ENCODE data around the gene MICAL2.

Gene MICAL2

DNA sequence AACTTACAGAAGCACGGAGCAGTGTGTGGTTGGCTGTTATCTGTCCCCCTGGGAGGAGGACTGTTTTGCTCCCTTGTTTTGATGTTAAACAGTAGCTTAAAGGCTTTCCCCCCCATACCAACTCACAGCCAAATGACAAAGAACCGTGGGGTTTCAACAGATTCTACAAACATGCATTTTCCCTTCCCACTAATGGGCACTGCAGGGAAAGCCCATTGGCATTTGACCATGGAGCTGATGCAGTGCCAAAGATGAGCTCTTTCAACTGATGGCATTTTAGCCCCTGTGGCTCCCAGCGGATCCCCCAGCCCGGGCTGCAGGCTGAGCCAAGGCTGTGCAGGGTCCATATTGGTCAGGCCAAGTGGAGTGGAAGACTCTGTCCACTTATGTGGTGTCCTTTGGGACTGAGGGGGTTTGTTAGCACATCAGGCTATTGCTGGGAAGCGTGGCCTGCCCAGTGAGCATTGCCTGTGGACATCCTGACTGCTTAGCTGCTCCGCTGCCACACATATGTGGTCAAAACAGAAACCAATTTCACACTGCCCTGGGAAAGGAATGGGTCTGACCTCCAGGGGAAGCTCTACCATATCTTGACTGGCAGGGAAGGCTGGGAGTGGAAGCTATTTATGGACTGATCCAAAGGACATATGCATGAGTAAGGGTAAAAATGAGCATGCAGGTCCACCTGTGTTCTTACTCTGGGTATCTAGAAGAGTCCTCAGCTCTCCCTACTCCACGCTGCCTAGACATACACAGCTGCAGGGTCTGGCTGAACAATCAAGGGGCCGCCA lies 150.5 kb downstream of the MICAL2 start:
- DNase-seq: peak; percentile 21

- no peak for DNase-seq
These were observed 151.2 kb downstream of the MICAL2 start for GRCh38 chr11:12261551-12261950.

DNA sequence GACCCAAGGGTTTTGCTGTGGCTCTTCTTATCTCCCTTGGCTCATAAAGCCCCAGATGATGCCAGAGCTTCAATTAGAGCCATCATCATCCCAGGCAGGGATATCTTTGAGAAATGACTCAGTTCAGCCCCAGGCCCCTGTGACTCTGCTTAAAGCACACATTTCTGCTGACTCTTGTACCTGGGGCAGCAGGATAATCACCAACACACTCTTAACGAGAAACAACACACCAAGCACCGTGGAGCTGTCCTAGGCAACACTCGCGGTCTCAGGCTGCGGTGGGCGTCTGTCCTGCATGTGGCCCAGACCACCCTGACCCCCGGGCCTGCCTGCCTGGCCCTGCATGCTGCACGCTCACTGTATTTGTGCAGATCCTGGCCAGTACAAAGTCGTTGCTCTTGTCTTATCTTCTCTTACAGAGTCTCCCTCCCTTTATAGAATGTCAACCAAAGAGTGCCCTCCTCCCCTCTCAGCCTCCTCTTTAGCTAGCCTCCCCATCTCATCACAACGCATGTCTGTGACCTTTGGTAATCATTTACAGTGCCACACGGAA lies 152.8 kb downstream of the MICAL2 start:
- DNase-seq: no peak

- no peak for DNase-seq
These were observed 154.0 kb downstream of the MICAL2 start for GRCh38 chr11:12264361-12264760.

- DNase-seq: no peak
These were observed 155.7 kb downstream of the MICAL2 start for GRCh38 chr11:12266132-12266531.

DNA sequence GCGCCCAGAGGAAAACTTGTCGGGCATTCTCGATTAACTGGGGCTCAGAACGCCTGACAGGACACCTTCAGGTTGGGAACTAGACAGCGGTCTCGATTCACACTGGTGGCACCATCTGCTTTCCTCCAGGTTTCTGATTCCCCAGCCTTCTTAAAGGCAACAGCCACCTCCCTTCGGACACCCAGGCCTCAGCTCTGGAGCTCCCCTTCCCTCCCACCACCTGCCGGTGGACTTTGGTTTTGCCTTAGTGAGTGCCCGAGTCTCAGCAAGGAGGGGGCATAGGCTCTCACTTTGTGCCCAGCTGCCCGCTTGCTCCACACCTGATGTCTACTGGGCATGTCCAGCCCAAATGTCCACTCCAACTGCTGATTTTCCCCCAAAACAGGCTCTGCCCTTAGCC lies 156.6 kb downstream of the MICAL2 start:
- no peak for DNase-seq

GRCh38 chr11:12267921-12268320 lies 157.5 kb downstream of the MICAL2 start:
- DNase-seq: no peak

GRCh38 chr11:12269104-12269441 lies 158.7 kb downstream of the MICAL2 start:
- no peak for DNase-seq

DNA sequence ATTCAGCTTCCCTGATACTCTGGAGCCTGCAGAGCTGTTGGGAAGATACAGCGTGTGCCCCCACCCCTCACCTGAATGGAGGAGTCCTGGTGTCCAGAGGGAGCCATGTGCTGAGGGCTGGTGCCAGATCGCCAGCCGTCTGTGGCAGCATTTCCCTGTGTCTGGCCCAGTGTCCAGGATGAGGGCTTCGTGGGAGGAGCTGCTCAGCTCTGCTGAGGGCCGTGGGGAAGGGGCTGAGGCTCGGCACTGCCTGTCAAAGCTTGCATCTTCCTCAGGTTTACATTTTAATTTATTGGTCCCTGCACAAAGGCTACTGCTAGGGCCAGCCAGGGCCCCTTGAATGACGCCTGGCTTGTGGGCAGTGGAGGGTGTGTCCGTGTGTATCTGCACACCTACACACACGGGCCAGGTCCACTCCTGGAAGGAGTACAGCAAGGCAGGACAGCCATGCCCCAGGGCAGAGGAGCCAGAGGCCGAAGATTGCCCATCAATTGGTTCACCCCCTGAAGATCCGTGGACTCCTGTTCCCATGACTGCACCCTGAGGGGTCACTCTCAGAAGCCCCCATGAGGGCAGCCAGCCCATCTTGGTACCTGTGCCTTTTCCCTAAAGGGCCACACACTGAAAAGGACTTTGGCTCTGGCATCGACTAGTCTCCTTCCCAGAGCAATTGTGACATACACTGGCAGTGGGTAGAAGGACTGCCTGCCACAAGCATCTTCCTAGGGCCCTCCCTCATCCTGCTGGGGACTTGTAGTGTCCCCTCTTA lies 159.2 kb downstream of the MICAL2 start:
- DNase-seq: no peak

- no peak for DNase-seq
These were observed 159.9 kb downstream of the MICAL2 start for GRCh38 chr11:12270215-12270797.

DNA sequence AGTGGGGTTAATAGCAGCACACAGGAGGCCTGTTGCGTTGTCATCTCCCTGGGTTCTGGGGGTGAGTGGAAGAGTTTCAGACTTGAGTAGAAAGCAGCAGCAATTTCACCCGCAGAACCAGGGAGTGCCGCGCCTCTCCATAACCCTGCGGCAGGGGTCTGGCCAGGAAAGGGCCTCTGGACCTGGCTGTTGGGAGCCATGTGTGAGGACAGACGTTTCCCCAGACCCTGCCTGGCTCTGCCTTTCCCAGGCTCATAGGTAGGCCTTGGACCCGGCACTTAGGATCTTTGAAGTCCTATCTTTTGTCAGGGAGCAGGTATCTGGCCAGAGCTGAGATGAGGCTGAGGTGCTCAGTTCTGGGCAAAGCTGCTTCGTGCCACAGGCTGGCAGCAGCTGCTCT lies 160.4 kb downstream of the MICAL2 start:
- no peak for DNase-seq

DNA sequence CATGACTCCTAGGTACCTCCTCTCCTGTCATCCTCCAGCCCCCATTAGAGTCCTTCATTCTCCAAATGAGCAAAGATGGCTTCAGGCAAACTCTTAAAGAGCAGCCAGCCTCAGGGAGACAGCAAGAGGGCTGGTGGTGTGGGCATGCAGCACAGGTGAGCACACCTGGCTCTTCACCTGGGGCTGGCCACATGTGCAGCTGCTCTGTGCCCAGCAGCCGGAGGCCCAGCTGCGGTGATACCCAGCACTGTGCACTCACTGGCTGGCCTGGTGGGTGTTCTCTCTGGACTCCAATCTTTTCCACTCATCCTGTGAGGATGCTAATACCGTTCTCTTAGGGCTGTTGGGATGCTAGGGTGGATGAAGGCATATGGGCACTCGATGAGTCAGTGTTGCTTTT lies 160.9 kb downstream of the MICAL2 start:
- no peak for DNase-seq

DNA sequence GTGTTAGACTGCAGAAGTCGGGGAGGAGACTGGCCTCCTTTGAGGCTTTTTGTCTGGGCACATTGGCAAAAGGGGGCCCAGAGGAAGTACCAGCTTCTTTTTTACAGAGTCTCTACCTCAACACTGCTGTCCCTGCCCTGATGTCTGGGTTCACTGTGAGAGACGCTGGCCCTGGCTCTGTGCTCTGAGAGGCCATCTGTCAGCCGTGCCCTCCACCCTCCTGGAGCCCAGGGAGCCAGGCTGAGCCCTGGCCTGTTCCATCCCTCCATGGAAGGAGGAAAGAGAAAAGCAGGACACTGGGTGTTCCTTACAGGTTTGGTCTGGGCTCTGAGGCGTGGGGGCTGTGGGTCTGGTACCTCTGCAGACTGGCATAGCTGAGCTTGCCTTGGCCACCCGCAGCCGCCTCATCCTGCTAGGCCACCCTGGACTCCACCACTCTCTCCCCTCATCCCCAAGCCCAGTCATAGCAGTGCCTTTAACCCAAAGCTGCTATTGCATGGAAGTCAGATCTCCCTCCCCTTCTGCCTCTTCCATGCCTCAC lies 161.5 kb downstream of the MICAL2 start:
- DNase-seq: no peak

DNA sequence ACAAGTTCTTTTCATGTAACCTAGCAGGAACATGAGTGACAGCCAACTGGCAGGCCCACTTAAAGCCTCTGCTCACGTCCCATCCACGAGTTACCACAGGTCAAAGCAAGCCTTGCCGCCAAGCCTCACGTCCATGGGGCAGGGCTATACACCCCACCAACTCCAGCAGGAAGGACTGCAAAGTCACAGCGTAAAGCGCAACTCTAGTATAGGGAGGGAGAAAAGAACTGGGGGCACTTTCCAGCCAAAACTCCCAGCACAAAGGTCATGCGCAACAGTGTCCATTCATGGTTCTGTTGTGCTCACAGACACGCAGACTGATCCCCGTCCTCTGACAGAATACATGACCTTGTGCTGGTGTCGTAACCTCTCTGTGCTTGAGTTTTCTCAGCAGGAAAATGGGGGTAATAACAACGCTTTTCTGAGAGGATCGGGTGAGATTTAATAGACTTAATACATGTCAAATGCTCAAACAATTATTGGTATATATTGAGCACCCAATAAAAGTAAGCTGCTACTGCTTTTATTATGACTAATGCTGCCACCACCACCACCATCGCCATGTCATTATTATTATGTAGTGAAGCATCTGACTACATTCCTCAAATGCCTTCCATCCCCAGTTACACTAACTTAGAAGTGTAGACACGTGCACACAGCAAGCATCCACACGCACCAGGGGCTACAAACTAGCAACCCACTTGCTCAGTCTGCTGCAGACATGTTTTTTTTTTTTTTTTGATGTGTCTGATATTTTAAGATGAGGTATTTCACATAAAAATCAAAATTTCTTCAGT lies 162.6 kb downstream of the MICAL2 start:
- no peak for DNase-seq

DNA sequence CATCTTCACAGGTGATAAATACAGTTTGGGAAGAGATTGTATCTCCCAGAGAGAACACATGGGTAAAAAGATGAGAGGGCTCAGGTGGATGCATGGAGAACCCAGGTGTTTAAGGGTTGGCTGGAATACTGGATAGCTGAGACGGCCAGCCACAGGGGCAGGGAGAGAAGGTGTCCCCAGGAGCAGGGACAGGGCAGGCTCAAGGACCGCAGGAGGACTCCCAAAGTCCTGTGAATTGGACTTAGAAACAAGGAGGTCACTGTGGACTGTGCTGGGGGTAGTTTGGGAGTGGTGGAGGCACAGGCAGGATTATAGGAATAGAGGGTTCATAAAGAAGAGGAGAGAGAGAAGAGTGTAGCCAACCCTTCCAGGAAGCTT lies 163.2 kb downstream of the MICAL2 start:
- no peak for DNase-seq

DNA sequence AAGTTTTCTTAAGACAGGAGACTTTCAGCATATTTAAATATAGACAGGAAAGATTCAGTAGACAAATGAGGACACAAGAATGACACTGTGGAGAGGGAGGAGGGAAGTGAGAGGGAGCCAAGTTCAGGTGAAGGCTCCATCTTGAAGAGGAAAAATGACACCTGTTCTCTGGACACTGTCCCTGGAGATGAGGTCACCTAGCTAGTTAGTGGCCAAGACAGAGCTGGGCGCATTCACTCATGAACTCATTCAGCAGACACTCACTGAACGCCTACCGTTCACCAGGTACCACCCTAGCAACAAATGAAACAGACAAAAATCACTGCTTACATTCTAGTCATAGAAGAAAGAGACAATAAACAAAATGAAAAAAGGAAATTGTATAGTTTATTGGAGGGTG lies 163.7 kb downstream of the MICAL2 start:
- DNase-seq: no peak

DNA sequence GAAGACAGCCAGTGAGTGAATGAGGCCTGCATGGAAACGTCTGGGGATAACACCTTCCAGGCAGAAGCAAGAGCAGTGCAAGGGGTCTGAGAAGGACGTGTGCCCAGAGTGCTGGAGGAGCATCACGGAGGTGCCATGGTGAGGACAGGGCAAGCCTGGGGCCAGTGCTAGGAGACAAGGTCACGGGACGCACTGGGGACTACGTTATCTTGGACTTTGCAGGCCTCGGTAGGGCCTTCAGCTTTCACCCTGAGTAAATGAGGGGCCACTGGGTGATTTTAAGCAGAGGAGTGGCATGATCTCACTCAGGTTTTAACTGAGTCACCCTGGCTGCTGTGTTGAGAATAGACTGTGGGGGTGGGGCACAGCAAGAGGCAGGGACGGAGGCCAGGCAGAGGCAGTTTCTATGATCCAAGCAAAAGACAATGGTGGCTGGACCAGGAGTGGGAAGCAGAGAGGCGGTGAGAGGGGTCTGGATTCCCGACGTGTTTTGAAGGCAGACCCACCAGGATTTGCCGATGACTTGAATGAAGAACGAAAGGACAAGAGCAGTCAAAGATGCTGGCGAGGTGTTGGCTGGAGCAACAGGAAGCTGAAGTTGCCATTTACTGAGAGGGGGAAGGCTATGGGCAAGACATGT lies 164.3 kb downstream of the MICAL2 start:
- no peak for DNase-seq

DNA sequence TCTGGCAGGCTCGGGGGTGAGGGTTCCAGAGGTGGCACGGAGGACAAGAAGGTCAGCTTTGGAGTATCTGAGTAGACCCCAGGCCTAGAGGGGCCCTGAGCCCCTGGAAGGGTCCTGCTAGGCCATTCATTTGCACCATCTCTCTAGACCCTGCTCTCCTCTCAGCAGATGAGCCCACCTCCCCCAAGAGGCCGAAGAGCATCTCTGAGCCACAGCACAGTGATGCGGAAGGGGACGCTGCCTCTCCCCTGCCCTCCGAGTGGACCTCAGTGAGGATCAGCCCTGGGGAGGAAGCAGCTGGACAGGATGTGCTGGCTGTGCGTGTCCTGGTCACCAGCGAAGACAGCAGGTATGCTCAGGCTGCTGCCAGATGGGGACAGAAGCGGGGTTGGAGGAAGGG lies 165.4 kb downstream of the MICAL2 start:
- no peak for DNase-seq

- DNase-seq: no peak
These were observed 166.0 kb downstream of the MICAL2 start for GRCh38 chr11:12276356-12276755.

GRCh38 chr11:12276831-12277475 lies 166.6 kb downstream of the MICAL2 start:
- no peak for DNase-seq

- no peak for DNase-seq
These were observed 168.6 kb downstream of the MICAL2 start for GRCh38 chr11:12278766-12279671.

Data from retina (tissue), 1 donor.